Measurements from ENCODE around the gene LIMA1. TPM values are rescaled to one million over a fixed set of nuclear protein-coding genes. Genes with fewer than 3 reads are reported as not detected.

LIMA1 gene
- total RNA-seq, 2 donors from 2014 or later = 20.1 to 26.0 TPM

GRCh38 chr12:50218386-50218785 is 64.9 kb downstream of the LIMA1 start:
- Histone ChIP-seq H3K36me3 (ENCODE audit: control insufficient read depth, insufficient read depth, low read length) (peaks cover under 1% of the 10 kb centered on the region), H3K4me3 (ENCODE audit: low read length) (no peak overlapping the region), H3K9me3 (ENCODE audit: control insufficient read depth, low read length) (no peaks in the 10 kb centered on the region), H3K27ac (ENCODE audit: low read depth, low read length) (no peak overlapping the region), H3K4me1 (ENCODE audit: control insufficient read depth, insufficient read depth, low read length) (peaks cover 3% of the 10 kb centered on the region), H3K27me3 (ENCODE audit: control insufficient read depth, insufficient read depth, low read length, poor library complexity, severe bottlenecking) (no peaks in the 10 kb centered on the region), H3K9ac (ENCODE audit: extremely low read depth, low read length, poor library complexity, severe bottlenecking) (no peak overlapping the region)
- DNase-seq = no peak
- no peak overlapping the region for H3K27ac Mint-ChIP-seq
- H3K4me3 Mint-ChIP-seq = no peak overlapping the region
- peaks cover 12% of the 10 kb centered on the region for H3K36me3 Mint-ChIP-seq (ENCODE audit: low read depth)
- TF ChIP-seq CTCF (conservative IDR thresholded peaks at IDR 0.05) = no peak
- peaks cover 8% of the 10 kb centered on the region for H3K4me1 Mint-ChIP-seq
- 83 to 97% methylated on average over 3 to 4 of the region's 4 CpGs for WGBS, 2 experiments (ENCODE audit: insufficient coverage in 1 of 2, insufficient read length in 1 of 2)
- no peaks in the 10 kb centered on the region for H3K27me3 Mint-ChIP-seq (ENCODE audit: insufficient read depth)
- no peaks in the 10 kb centered on the region for H3K9me3 Mint-ChIP-seq

GRCh38 chr12:50217202-50217601 is 66.1 kb downstream of the LIMA1 start:
- Histone ChIP-seq H3K9me3 (ENCODE audit: control insufficient read depth, low read length) (no peaks in the 10 kb centered on the region), H3K4me3 (ENCODE audit: low read length) (no peak overlapping the region), H3K27ac (ENCODE audit: low read depth, low read length) (no peak overlapping the region), H3K27me3 (ENCODE audit: control insufficient read depth, insufficient read depth, low read length, poor library complexity, severe bottlenecking) (no peaks in the 10 kb centered on the region), H3K9ac (ENCODE audit: extremely low read depth, low read length, poor library complexity, severe bottlenecking) (no peak overlapping the region), H3K4me1 (ENCODE audit: control insufficient read depth, insufficient read depth, low read length) (no peaks in the 10 kb centered on the region), H3K36me3 (ENCODE audit: control insufficient read depth, insufficient read depth, low read length) (peaks cover 6% of the 10 kb centered on the region)
- Mint-ChIP-seq H3K27ac (peak overlapping the region; percentile 84), H3K4me1 (peaks cover 7% of the 10 kb centered on the region), H3K36me3 (ENCODE audit: low read depth) (peaks cover 12% of the 10 kb centered on the region), H3K9me3 (no peaks in the 10 kb centered on the region), H3K27me3 (ENCODE audit: insufficient read depth) (no peaks in the 10 kb centered on the region), H3K4me3 (no peak overlapping the region)
- no peak for DNase-seq
- no peak for TF ChIP-seq CTCF (conservative IDR thresholded peaks at IDR 0.05)
- 100% methylated on average over 1 of the region's 1 CpG; no CpG with 5 or more reads in 1 of the 2 experiments for WGBS, 2 experiments (ENCODE audit: insufficient coverage in 1 of 2, insufficient read length in 1 of 2)

GRCh38 chr12:50215033-50215432 is 68.3 kb downstream of the LIMA1 start:
- 95 to 100% methylated on average over 1 to 2 of the region's 3 CpGs for WGBS, 2 experiments (ENCODE audit: insufficient coverage in 1 of 2, insufficient read length in 1 of 2)
- H3K27ac Mint-ChIP-seq = no peak overlapping the region

More at GRCh38 chr12:50215033-50215432, 68.3 kb downstream of the LIMA1 start:
- no peak overlapping the region for H3K4me3 Mint-ChIP-seq
- peaks cover 11% of the 10 kb centered on the region for H3K36me3 ChIP-seq (ENCODE audit: control insufficient read depth, insufficient read depth, low read length)
- no peaks in the 10 kb centered on the region for H3K27me3 ChIP-seq (ENCODE audit: control insufficient read depth, insufficient read depth, low read length, poor library complexity, severe bottlenecking)
- no peak overlapping the region for H3K9ac ChIP-seq (ENCODE audit: extremely low read depth, low read length, poor library complexity, severe bottlenecking)
- peaks cover 17% of the 10 kb centered on the region for H3K36me3 Mint-ChIP-seq (ENCODE audit: low read depth)
- no peaks in the 10 kb centered on the region for H3K27me3 Mint-ChIP-seq (ENCODE audit: insufficient read depth)
- no peak for DNase-seq
- H3K27ac ChIP-seq (ENCODE audit: low read depth, low read length) = no peak overlapping the region
- no peaks in the 10 kb centered on the region for H3K4me1 ChIP-seq (ENCODE audit: control insufficient read depth, insufficient read depth, low read length)
- no peak for TF ChIP-seq CTCF (conservative IDR thresholded peaks at IDR 0.05)
- H3K4me3 ChIP-seq (ENCODE audit: low read length) = no peak overlapping the region
- H3K9me3 Mint-ChIP-seq = no peaks in the 10 kb centered on the region
- H3K9me3 ChIP-seq (ENCODE audit: control insufficient read depth, low read length) = no peaks in the 10 kb centered on the region
- H3K4me1 Mint-ChIP-seq = peaks cover 9% of the 10 kb centered on the region
